HepG2 (cell line): ENCODE data around the gene P4HB. TPM values are rescaled to one million over a fixed set of nuclear protein-coding genes. Genes with fewer than 3 reads are reported as not detected.

Experiments
- CENPT ChIP-seq: sonication (generic); formaldehyde crosslinking; IDR thresholded peaks from 2 replicates; pipeline ENCODE4 v1.8.0; 2022; ENCODE audit warnings: low read depth, mild to moderate bottlenecking, moderate library complexity, missing genetic modification reagents
- IKZF4 ChIP-seq: sonication (generic); formaldehyde crosslinking; IDR thresholded peaks from 2 replicates; pipeline ENCODE4 v1.5.1; 2020; ENCODE audit warnings: borderline replicate concordance, mild to moderate bottlenecking, low read depth, missing genetic modification reagents; ENCODE audit errors: not compliant biosample characterization
- JARID2 ChIP-seq: sonication (generic); formaldehyde crosslinking; IDR thresholded peaks from 2 replicates; pipeline ENCODE4 v1.8.1; 2023; ENCODE audit warnings: missing genetic modification reagents, inconsistent platforms; ENCODE audit not compliant: insufficient replicate concordance
- KAT8 ChIP-seq: IDR thresholded peaks from 2 replicates; pipeline ENCODE4 v1.6.1; 2016; ENCODE audit warnings: missing genetic modification reagents, missing compliant biosample characterization
- LCORL ChIP-seq, 2 experiments: fragments of 450-650 bp in 1 of 2; sonication (generic) in 1 of 2; formaldehyde crosslinking in 1 of 2; IDR thresholded peaks; 2 replicates each; pipeline versions ENCODE4 v1.5.0 to v1.6.1; 2017 to 2020; ENCODE audit warnings: antibody characterized with exemption in 1 of 2, missing genetic modification reagents in 1 of 2
- MTF1 ChIP-seq: sonication (generic); formaldehyde crosslinking; IDR thresholded peaks from 2 replicates; pipeline ENCODE4 v1.5.0; 2020; ENCODE audit warnings: missing genetic modification reagents
- MYC ChIP-seq: sonication (generic); formaldehyde crosslinking; IDR thresholded peaks from 2 replicates; pipeline ENCODE4 v1.9.0; 2021; ENCODE audit warnings: missing genetic modification reagents, borderline replicate concordance
- NCOA5 ChIP-seq: sonication (generic); formaldehyde crosslinking; IDR thresholded peaks from 2 replicates; pipeline ENCODE4 v1.4.0; 2020; ENCODE audit warnings: missing genetic modification reagents
- NFE2 ChIP-seq: sonication (generic); formaldehyde crosslinking; IDR thresholded peaks from 2 replicates; pipeline ENCODE4 v1.4.0; 2020; ENCODE audit warnings: missing genetic modification reagents
- PHF20 ChIP-seq: sonication (generic); formaldehyde crosslinking; IDR thresholded peaks from 2 replicates; pipeline ENCODE4 v1.5.0; 2020; ENCODE audit warnings: mild to moderate bottlenecking, missing genetic modification reagents
- PRDM4 ChIP-seq: sonication (generic); formaldehyde crosslinking; IDR thresholded peaks from 2 replicates; pipeline ENCODE4 v1.9.0; 2021; ENCODE audit warnings: missing genetic modification reagents, borderline replicate concordance
- RXRB ChIP-seq: IDR thresholded peaks from 2 replicates; pipeline ENCODE4 v1.6.1; 2016; ENCODE audit warnings: borderline replicate concordance, missing genetic modification reagents, missing compliant biosample characterization
- SETDB1 ChIP-seq: sonication (generic); formaldehyde crosslinking; IDR thresholded peaks from 2 replicates; pipeline ENCODE4 v1.5.1; 2020; ENCODE audit warnings: missing genetic modification reagents, mild to moderate bottlenecking, borderline replicate concordance
- SMAD9 ChIP-seq: sonication (generic); formaldehyde crosslinking; IDR thresholded peaks from 2 replicates; pipeline ENCODE4 v1.5.1; 2020; ENCODE audit warnings: mild to moderate bottlenecking, missing genetic modification reagents
- TCF7L2 ChIP-seq: IDR thresholded peaks from 2 replicates; pipeline ENCODE4 v1.6.1; 2011; ENCODE audit warnings: mild to moderate bottlenecking, low read depth, low read length, moderate library complexity
- THRA ChIP-seq: sonication (generic); formaldehyde crosslinking; IDR thresholded peaks from 2 replicates; pipeline ENCODE4 v1.4.0; 2020; ENCODE audit warnings: missing genetic modification reagents, borderline replicate concordance
- ZFP41 ChIP-seq: sonication (generic); formaldehyde crosslinking; IDR thresholded peaks from 2 replicates; pipeline ENCODE4 v1.4.0; 2020; ENCODE audit warnings: mild to moderate bottlenecking, missing genetic modification reagents, borderline replicate concordance
- ZNF121 ChIP-seq: sonication (generic); formaldehyde crosslinking; IDR thresholded peaks from 2 replicates; pipeline ENCODE4 v1.5.0; 2020; ENCODE audit warnings: mild to moderate bottlenecking, missing genetic modification reagents
- ZNF136 ChIP-seq: sonication (generic); formaldehyde crosslinking; IDR thresholded peaks from 2 replicates; pipeline ENCODE4 v1.8.1; 2022; ENCODE audit warnings: low read depth, mild to moderate bottlenecking, moderate library complexity, missing genetic modification reagents
- ZNF180 ChIP-seq: sonication (generic); formaldehyde crosslinking; IDR thresholded peaks from 2 replicates; pipeline ENCODE4 v1.4.0; 2020; ENCODE audit warnings: low read depth, missing genetic modification reagents, borderline replicate concordance
- ZNF234 ChIP-seq: sonication (generic); formaldehyde crosslinking; conservative IDR thresholded peaks from 2 replicates; pipeline ENCODE4 v1.5.1; 2020; ENCODE audit warnings: mild to moderate bottlenecking, missing genetic modification reagents
- ZNF251 ChIP-seq: sonication (generic); formaldehyde crosslinking; IDR thresholded peaks from 2 replicates; pipeline ENCODE4 v1.9.0; 2021; ENCODE audit warnings: mild to moderate bottlenecking, missing genetic modification reagents
- ZNF296 ChIP-seq: sonication (generic); formaldehyde crosslinking; conservative IDR thresholded peaks from 2 replicates; pipeline ENCODE4 v1.5.0; 2020; ENCODE audit warnings: mild to moderate bottlenecking, missing genetic modification reagents
- ZNF350 ChIP-seq: sonication (generic); formaldehyde crosslinking; IDR thresholded peaks from 2 replicates; pipeline ENCODE4 v1.4.0; 2020; ENCODE audit warnings: mild to moderate bottlenecking, low read depth, missing genetic modification reagents, borderline replicate concordance
- ZNF709 ChIP-seq: sonication (generic); formaldehyde crosslinking; IDR thresholded peaks from 2 replicates; pipeline ENCODE4 v1.5.0; 2020; ENCODE audit warnings: mild to moderate bottlenecking, missing genetic modification reagents
- ZNF773 ChIP-seq: sonication (generic); formaldehyde crosslinking; IDR thresholded peaks from 2 replicates; pipeline ENCODE4 v1.4.0; 2020; ENCODE audit warnings: missing genetic modification reagents, borderline replicate concordance
- ZSCAN29 ChIP-seq: sonication (generic); formaldehyde crosslinking; conservative IDR thresholded peaks from 2 replicates; pipeline ENCODE4 v1.4.0; 2020; ENCODE audit warnings: mild to moderate bottlenecking, missing genetic modification reagents
- polyA plus RNA-seq, 8 experiments: library from polyadenylated mRNA; depleted of rRNA in 3 of 8; stranded (reverse) in 7 of 8; unstranded in 1 of 8; fragments of >200 nt; fragmentation: Illumina TruSeq in 4 of 8; extraction: Trizol in 4 of 8; gene quantifications; 2 replicates each; pipeline versions ENCODE4 v1.2.1 to v1.2.3, GENCODE V29; 2011 to 2016; ENCODE audit warnings: low read depth in 4 of 8, missing spikeins in 1 of 8, mixed read lengths in 1 of 8; ENCODE audit not compliant: insufficient read depth in 1 of 8
- total RNA-seq, 5 experiments: library from RNA; depleted of rRNA; stranded (reverse); fragments of >200 nt; fragmentation: Illumina TruSeq; extraction: Trizol; gene quantifications; 2 replicates each; pipeline ENCODE4 v1.2.3, GENCODE V29; 2016; ENCODE audit warnings: low read depth in 1 of 5

The P4HB gene
- total and polyA plus RNA-seq, 2 of the 13 experiments (the other 11 are each of a cell fraction or from before 2014, with no cell fraction given), result 185 to 782 TPM

- TF ChIP-seq ZNF709 (CRISPR knock-in tag), result peak; percentile 94
- TF ChIP-seq ZNF121 (CRISPR knock-in tag), result no peak
- TF ChIP-seq ZNF251, result no peak
- TF ChIP-seq MYC, result peak; percentile 99
- peak; percentile 78 for TF ChIP-seq PHF20 (CRISPR knock-in tag)
- no peak; the same call in none of the 2 replicates for TF ChIP-seq ZFP41
- peak; percentile 94 for TF ChIP-seq KAT8
- TF ChIP-seq ZNF180 (CRISPR knock-in tag), result no peak
- TF ChIP-seq LCORL (IDR thresholded peaks at IDR 0.05), result no peak
- no peak for TF ChIP-seq LCORL (CRISPR knock-in tag; IDR thresholded peaks at IDR 0.05)
- no peak; the same call in 1 of the 2 replicates for TF ChIP-seq SMAD9 (CRISPR knock-in tag)
- TF ChIP-seq THRA (CRISPR knock-in tag), result peak; percentile 53
- TF ChIP-seq SETDB1 (CRISPR knock-in tag), result no peak
- TF ChIP-seq NFE2 (CRISPR knock-in tag), result no peak
- TF ChIP-seq JARID2, result peak; percentile 89
- TF ChIP-seq MTF1 (CRISPR knock-in tag), result no peak
- TF ChIP-seq ZNF296 (CRISPR knock-in tag), result no peak
- no peak for TF ChIP-seq PRDM4 (CRISPR knock-in tag)
- no peak for TF ChIP-seq TCF7L2
- 0 out of 2 replicates have a peak, but pooled peaks have one; percentile 8 for TF ChIP-seq RXRB (CRISPR knock-in tag)
- peak; percentile 81; the same call in 1 of the 2 replicates for TF ChIP-seq CENPT
- 0 out of 2 replicates have a peak, but pooled peaks have one; percentile 55 for TF ChIP-seq ZNF234
- TF ChIP-seq ZNF136 (CRISPR knock-in tag), result no peak; the same call in 1 of the 2 replicates
- no peak for TF ChIP-seq NCOA5 (CRISPR knock-in tag)
- TF ChIP-seq ZNF350 (CRISPR knock-in tag), result peak; percentile 95
- peak; percentile 66 for TF ChIP-seq IKZF4 (CRISPR knock-in tag)
- peak; percentile 87; the same call in 1 of the 2 replicates for TF ChIP-seq ZNF773 (CRISPR knock-in tag)
- TF ChIP-seq ZSCAN29 (CRISPR knock-in tag), result no peak
Observed at GRCh38 chr17:81860756-81861568, 627 bp upstream of the P4HB start (continued).
